ENCODE measurements around the gene IL22RA1.

DNA sequence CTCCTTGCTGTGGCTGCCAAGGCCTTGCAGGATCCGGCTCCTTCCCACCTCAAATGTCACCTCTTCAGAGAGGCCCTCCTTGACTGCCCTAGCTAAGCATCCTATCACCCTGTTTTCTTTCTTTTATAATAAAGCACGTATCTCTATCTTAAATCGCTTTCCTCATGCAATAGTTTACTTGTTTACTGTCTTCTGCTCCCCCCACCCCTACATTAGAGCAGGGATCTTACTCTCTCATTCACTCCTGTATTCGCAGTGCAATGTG is 67.4 kb downstream of the IL22RA1 start:
- TF ChIP-seq SP1 (IDR thresholded peaks at IDR 0.05; ENCODE audit: low read depth, low read length) (no peak), JUND (IDR thresholded peaks at IDR 0.05; ENCODE audit: low read depth, low read length) (no peak), NBN (IDR thresholded peaks at IDR 0.05) (no peak), KDM1A (IDR thresholded peaks at IDR 0.05; ENCODE audit: borderline replicate concordance) (no peak), EZH2 (IDR thresholded peaks at IDR 0.05; ENCODE audit: borderline replicate concordance, control insufficient read depth, low read depth, low read length) (no peak), SREBF2 (IDR thresholded peaks at IDR 0.05; ENCODE audit: low read length) (no peak), SUZ12 (IDR thresholded peaks at IDR 0.05; ENCODE audit: unreplicated experiment) (no peak)
- TF ChIP-seq, protein P1, sequence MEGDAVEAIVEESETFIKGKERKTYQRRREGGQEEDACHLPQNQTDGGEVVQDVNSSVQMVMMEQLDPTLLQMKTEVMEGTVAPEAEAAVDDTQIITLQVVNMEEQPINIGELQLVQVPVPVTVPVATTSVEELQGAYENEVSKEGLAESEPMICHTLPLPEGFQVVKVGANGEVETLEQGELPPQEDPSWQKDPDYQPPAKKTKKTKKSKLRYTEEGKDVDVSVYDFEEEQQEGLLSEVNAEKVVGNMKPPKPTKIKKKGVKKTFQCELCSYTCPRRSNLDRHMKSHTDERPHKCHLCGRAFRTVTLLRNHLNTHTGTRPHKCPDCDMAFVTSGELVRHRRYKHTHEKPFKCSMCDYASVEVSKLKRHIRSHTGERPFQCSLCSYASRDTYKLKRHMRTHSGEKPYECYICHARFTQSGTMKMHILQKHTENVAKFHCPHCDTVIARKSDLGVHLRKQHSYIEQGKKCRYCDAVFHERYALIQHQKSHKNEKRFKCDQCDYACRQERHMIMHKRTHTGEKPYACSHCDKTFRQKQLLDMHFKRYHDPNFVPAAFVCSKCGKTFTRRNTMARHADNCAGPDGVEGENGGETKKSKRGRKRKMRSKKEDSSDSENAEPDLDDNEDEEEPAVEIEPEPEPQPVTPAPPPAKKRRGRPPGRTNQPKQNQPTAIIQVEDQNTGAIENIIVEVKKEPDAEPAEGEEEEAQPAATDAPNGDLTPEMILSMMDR (IDR thresholded peaks at IDR 0.05 in 2 of 3, conservative IDR thresholded peaks at IDR 0.05 in 1 of 3; ENCODE audit: control insufficient read depth in 2 of 3, extremely low read depth in 1 of 3, insufficient read depth in 1 of 3, low read depth in 3 of 3, low read length in 3 of 3): no peak
